GM19397 (cell line): Measurements from ENCODE around the gene IL1RN.

Source experiments
- ATAC-seq: cut with Tn5 transposase; IDR thresholded peaks from one replicate; pipeline ENCODE4 v1.9.1; 2021; ENCODE audit warnings: mild to moderate bottlenecking, moderate library complexity; ENCODE audit not compliant: unreplicated experiment

The IL1RN gene

DNA sequence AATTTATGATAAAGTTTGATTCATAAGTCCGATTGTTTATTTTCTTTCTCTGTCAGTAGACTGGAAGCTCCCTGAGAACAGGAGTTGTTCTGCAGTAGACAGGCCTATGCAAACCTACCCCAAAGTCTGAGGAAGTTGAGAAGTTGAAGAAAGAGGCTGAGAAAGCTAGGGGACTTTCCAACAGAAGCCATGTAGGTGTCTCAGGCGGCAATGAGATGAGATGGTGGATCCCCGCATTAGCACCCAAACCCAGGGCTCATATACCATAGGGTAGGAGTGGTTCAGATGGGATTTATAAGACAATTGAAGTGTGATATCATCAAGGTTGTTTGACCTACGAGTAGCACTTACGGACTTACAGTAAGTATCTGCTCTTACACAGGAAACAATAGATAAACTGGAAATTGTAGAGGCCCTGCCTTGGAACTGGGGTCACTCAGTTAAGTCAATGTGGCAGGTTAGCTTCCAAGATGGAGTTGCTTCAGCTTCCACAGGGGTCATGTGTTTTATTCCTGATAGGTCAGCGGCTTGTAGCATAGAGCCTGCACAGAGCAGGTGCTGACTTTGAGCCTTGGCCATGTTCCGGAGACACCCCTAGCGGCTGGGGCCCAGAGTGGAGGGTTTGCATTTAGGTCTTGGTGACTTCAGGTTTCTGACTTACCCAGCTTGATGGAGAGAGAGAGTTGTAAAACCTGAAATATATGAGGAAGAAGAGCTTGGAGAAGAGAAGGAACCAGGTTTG is 44.1 kb downstream of the IL1RN start:
- no peak for ATAC-seq

DNA sequence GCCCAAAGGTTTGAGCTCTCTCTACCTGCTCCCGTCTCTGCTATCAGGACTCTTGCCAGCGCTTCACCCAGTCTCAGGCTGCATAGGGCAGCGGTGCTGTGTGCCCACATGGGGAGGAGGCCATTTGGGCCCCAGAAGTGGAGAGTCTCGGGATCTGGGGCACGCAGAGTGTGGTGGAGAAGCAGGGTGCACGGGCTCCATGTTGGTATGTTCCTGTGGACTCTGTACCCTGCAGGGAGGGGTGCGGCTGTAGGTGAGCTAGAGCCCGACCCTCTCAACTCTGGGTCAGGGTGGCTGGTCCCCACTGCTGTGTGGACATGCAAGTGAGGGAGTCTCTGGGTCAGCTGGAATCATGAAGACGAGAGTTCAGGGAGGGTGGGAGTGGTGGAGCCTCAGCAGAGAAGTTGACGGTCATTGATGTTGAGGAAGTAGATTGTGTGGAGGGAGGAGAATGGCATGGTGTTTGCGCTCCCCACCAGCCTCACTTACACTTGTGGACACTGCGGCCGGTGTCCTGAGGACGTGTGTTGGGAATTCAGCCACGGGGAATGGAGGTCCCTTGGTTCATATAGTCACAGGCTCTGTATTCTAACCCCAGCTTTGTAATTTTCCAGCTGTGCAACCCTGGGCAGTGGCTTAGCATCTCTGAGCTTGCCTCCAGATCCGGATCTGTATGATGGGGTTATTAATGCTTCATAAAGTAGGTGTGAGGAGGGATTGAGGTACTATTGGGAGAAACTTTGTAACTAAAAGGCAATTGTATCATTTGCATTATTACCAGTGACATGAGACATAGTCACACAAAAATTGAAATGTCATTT is 45.5 kb downstream of the IL1RN start:
- ATAC-seq, result no peak

DNA sequence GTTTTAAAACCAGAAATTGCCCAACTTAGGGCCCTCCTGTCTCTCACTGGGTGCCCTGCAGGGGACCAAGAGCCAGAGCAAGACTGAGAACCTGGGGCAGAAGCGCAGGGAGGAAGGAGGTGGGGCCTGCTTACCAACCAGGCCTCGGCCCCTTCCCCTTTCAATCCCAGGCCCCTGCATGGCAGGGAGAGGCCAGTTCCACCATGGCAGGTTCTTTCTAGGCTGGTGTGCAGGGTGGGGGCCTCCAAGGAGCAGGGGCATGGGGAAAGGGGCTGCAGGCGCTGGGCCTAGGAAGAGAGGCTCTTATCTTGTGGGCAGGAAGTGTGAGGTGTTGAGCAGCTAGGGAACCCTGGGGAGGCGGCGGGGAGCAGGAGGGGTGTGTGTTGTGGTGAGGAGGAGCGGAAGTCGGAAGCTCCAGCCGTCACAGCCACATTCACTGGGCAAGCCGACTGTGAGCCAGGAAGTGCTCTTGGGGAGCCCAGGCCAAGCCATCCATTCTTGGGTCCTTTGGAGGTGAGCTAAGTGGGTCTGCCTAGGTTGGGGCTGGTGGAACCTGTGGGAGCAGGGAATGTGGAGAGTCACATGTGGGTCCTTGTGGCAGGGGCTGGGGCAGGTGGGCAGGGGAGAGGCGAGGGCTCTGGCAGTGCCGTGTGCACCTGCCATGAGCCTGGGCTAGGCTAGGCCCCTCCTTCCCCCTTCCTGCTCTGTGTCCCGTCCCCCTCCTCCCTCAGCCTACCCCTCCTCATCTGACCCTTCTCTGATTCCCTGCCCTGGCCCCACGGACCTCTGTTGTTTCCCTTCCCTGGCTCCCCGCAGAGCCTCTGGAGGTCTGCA is 46.4 kb downstream of the IL1RN start, which contains the start of gene PSD4:
Gene PSD4 (plus strand): TSS at position 430 of the 834 bp plus-strand sequence. CDS start 8,486 bp downstream, outside the sequence.
- peak; percentile 71 for ATAC-seq

DNA sequence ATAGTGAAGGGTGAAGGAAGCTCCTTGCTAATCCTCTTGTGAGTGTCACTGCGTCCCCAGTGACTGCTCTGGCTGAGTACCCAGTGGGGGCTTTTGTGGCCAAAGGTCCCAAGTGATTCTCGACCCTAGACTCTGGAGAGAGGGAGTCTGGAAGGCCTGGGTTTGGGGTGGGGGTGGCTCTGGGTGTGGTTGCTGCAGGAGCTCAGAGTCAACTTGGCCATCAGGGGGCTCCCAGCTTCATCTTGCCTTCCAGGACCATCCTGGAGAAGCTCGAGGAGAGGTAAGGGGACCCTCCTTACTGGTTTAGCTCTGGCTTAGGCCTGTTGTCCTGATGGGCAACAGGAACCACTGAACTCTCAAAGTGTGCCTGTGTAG is 47.0 kb downstream of the IL1RN start:
- ATAC-seq, result no peak

DNA sequence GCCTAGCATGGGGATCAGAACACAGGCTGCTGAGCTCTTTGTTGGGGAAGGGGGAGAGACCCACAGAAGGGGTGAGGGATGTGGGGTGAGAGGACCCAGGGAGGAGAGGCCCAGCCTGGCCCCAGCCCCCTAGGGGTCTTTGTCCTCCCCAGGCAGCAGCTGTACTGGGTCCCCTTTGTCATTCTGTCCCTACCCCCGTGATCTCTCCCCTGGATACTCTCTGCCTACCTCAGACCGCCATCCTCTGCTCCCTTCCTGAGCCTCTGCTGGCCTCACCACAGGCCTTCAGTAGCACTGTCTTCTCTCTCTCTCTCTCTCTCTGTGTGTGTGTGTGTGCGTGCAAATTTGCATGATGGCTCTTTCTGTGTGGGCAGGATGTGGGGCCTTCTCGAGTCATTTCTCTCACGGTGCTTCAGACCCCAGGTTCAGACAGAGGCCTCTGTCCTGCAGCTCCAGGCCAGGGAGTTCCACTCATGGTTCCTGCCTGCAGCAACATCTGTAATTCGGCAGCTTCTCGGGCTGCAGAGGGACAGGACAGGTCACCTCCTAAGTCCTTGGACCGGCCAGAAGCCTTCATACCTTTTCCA is 47.7 kb downstream of the IL1RN start:
- ATAC-seq, result peak; percentile 62

DNA sequence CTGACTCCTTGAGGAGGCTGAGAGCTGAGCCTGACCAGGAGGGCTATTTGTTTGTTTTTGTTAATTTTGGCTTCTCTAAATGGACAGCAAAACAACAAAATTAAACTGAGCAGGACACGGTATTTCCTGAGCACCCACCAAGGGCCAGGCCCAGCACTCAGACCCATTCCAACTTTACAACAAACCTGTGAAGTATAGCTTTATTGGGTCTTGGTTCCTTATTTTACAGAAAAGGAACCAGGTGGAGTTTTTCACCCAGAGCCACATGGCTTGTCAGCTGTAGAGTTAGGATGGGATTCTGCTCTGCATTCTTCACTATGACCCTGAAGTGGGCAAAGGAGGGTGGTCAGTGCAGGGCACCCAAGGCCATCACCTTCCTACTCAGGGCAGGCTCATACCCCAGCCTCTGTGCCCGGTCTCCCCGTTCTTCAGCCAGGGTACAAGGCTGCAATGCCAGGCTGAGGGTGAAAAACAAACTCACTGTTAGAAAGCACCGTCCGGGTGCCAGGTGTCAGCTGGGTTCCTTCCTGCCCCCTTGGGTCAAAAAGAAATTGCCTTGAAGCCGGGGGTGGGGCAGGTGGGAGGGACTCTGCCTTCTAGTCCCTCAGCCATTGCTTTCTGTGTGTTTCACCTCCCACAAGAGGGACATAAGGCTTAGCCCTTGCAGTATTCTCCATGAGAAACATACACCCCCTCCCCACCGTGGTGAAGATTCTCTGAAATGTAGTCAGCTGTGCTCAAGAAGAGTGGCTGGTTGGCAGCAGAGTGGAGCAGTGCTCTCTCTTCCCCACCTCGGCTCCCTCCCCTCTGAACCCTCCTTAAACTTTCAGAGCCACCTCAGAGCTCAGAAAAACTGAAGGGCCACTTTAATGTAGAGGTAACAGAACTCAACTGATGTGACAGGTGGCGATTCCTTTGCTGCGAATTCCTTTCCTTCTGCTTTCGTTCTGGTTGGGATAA is 48.6 kb downstream of the IL1RN start:
- ATAC-seq, result no peak

DNA sequence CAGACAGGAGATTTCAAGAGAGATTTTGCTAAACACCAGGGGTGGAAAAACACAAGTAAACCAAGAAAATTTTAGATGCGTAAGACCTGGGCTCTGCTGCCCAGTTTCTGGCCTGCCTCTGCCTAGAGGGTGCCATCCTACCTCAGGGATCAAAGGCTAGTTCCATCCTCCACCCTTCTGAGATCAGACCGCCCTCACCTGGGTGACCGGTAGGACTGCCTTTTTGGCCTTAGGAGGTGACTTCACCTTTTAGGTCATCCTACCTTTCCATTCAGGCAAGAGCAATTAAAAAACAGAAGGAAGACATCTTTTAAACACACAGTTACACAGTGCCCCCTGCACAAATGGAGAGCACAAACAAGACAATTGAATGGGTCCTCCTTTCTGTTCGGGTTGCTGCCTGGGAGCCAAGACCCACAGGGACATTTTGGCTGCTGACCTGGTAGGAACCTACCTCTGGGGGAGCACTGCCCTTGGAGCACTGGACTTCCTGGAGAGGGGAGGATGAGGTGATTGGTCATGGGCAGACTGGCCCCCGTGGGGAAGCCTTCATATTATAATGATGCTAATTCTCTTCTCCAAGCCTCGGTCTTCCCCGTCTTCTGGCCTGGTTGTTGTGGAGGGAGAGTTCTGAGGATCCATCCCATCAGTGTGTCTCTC is 49.4 kb downstream of the IL1RN start:
- ATAC-seq, result no peak

DNA sequence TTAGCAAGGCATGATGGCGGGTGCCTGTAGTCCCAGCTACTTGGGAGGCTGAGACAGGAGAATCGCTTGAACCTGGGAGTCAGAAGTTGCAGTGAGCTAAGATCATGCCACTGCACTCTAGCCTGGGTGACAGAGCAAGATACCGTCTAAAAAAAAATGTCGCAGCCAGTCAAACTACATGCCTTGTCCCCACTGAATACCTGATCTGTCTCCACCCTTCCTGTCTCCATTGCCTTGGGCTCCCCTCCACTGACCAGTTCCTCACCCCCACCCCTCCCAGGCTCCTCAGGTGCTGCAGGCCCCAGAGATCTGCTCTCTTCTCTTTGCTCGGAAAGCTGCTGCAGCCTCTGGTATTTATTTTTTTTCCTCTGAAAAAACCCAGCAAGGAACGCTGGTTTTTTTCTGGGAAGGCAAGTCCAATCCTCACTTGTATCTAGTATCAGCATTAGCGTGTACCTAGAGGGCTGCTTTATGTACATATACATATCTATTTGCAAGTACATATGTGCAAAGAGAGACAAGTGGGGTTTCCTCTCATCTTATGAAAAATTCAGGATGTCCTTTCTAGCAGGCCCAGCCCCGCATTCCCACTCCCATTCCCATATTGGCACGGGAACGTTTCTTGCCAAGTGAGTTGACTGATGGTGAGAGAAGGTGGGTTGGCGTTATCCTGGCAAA is 50.8 kb downstream of the IL1RN start:
- ATAC-seq, result no peak

DNA sequence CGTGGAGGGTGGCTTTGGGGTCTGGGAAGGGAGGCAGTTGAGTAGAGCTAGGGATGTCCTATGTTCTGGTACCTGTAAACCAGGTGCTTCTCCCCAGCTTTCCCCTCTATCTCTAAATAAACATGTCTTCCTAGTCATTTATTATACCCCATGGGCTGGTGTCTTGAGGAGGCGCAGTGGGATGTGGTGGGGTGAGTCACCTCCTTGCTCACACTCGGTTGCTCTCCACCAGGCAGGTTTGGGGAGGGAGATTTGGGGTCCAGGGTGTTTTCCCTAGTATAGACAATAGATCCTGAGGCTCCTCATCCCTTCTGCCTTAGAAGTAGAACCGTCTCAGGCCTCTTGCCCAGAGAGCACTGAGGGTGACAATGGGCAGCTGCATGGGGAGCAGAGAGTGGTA is 51.5 kb downstream of the IL1RN start:
- ATAC-seq, result no peak

DNA sequence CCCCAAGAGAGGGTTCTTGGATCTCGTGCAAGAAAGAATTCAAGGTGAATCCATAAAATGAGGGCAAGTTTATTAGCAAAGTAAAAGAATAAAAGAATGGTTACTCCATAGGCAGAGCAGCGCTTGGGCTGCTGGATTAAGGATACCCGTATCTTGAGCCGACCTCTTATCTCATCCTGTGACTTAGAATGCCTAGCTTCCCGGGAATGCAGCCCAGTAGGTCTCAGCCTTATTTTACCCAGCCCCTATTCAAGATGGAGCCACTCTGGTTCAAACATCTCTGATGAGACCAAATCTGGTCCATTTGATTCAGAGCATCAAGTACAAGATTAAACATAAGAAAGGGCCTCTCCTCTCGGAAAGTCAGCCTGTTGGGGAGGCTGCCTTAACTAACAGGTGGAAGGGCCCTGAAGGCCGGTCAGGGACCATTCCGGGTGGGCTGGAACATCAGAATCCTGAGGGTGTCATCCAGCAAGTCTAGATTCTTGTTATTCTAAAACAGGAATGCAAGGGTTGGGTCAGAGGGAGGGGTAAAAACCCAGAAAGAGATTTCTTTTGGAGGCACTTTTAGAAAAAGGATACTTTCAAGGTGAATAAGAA is 52.1 kb downstream of the IL1RN start:
- ATAC-seq, result no peak

DNA sequence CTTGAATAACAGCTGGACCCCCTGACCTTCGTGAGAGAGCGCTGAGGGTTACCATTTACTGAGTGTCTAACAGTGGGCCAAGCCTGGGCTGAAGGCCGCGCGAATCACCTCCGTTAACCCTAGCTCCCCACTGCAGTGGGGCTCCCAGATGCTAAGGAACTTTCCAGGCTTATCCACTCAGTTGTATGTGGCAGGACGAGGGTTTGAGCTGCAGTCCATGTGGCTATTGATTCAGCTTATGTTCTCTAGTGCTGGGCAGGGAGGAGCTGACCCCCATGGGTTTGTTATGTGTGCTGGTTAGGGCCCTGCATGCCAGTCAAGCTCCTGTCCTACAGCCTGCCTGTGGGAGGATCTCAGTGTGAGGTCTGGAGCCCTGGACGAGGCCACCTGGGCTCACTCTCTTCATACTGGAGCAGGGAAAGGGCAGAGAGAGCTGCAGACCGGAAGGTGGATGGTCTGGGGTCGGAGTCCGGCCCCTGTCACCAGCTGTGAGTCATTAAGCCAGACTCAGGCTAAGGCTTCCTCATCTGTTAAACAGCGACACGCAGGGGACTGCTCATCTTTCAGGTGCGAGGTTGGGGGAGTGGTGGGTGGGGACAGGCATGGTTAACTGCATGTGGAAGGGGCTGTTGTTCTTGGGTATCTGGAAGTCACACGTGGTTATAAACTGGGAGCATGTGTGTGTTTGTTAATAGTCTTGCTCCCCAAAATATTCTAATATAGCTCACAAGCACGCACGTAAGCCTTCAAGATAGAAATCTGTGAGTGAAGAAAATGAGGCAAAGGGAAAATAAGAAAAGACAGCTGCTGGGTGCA is 52.9 kb downstream of the IL1RN start:
- no peak for ATAC-seq

DNA sequence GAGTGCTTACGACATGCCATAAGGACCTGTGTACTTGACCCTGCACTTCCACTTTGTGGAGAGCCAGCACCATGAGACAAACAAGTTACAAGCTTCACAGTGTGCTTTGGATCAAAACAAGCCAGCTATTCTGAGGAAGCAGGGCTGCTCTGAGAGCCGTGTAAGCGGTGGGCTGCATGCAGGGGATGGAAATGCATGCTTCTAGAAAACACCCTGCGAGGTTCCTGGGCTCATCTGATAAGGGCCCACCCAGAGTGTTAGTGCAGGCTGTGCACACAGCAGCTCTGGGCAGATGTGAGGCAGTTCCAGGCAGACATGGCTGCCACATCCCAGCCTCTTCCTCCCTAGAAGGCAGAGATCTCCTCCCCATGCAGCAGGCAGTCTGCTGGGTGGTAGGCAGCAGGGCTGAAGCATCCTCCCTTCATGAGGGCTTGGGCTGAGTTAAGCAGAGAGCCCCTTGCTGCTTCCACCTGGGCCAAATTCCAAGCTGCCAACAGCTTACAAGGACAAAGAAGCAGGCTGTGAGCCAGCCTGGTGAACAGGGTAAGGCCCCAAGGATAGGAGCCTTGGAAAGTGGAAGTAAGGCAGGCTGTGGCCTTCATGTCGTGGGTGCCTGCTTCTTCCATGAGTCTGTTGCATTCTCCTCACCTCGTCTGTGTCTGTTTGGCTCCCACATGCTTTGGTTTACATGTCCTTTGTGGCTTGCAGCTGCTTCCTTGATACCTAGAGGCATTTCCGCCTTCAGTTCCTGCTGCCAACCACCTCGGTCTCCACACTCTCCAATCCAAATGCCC is 54.1 kb downstream of the IL1RN start:
- no peak for ATAC-seq

DNA sequence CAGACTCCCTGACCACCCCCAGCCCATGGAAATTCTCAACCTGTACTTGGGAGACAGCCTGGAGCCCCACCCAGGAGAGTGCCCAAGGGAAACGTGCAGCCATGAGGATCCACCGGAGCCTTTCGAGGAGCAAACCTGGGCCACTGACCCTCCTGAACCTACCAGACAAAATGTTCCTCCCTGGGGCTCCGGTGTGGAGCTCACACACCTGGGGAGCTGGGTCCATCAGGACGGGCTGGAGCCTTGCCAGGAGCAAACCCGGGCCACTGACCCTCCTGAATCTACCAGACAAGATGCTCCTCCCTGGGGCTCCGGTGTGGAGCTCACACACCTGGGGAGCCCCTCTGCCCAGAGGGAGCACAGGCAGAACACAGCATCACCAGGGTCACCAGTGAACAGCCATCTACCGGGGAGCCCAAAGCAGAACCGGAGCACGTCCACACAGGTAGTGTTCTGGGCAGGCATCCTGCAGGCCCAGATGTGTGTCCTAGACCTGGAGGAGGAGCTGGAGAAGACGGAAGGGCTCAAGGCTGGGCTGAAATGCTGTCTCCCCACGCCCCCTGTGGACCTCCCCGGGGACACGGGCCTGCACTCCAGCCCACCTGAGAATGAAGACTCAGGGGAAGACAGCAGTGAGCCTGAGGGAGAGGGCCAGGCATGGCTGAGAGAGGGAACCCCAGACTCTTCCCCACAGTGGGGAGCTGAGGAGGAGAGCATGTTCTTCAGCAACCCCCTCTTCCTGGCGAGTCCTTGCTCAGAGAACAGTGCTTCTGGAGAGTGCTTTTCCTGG is 55.3 kb downstream of the IL1RN start:
- ATAC-seq, result no peak

DNA sequence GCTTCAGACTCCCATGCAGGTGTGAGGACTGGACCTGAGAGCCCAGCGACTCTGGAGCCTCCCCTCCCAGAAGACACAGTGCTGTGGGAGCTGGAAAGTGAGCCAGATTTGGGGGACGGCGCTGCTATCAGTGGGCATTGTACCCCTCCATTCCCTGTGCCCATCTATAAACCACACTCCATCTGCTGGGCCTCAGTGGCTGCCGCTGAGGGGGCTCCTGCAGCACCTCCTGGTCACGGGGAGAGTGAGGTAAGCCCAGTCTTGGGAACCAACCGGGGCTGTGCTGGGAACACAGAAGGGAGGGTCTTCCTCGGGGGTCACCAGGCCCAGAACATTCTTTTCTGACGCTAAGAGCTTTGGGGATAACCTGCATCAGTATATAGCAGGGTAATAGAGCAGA is 55.9 kb downstream of the IL1RN start:
- ATAC-seq, result no peak
